H1 (cell line): ENCODE results near the gene FAM53A. TPM values are rescaled to one million over a fixed set of nuclear protein-coding genes. Genes with fewer than 3 reads are reported as not detected.
"Not testable (repeated sequence)": the region's sequence is repeated elsewhere in the genome, so short reads cannot be mapped to it uniquely, and the experiment has no call there.

Experiments used
- CTCF ChIA-PET: fragments of 300-600 bp; sonication (Branson Sonifier 250); formaldehyde crosslinking; loops from one replicate; lab custom pipeline; 2021; ENCODE audit not compliant: partially characterized antibody; lab: Charles Lee
- POLR2A ChIA-PET: fragments of 300-600 bp; sonication (Branson Sonifier 250); formaldehyde crosslinking; loops from one replicate; lab custom pipeline; 2021; ENCODE audit warnings: inconsistent platforms; ENCODE audit not compliant: partially characterized antibody; lab: Charles Lee
- DNase-seq, 2 experiments: peaks; one replicate each; pipeline versions ENCODE4 v3.0.0 to v3.0.0-alpha.2; 2010 to 2022; ENCODE audit warnings: low spot score in 2 of 2, low read depth in 1 of 2, mixed read lengths in 1 of 2
- FAIRE-seq: peaks from 2 replicates; lab custom pipeline; 2011; peaks lifted over from hg19 to GRCh38; lab: Jason Lieb, UNC
- H2AFZ ChIP-seq: 2 replicates; pipeline ENCODE4 v1.8.1; 2012; ENCODE audit warnings: low read length, inconsistent platforms
- H2AK5ac ChIP-seq: 2 replicates; pipeline ENCODE4 v1.6.1; 2013; ENCODE audit warnings: low read depth, low read length
- H2BK120ac ChIP-seq: replicated peaks from 2 replicates; pipeline ENCODE3; 2013; ENCODE audit warnings: low read depth, low read length, inconsistent platforms
- H2BK12ac ChIP-seq: 2 replicates; pipeline ENCODE4 v1.6.1; 2013; ENCODE audit warnings: low read depth, low read length
- H2BK15ac ChIP-seq: 2 replicates; pipeline ENCODE4 v1.6.1; 2013; ENCODE audit warnings: low read length
- H2BK20ac ChIP-seq: 2 replicates; pipeline ENCODE4 v1.6.1; 2013; ENCODE audit warnings: low read length
- H2BK5ac ChIP-seq: 2 replicates; pipeline ENCODE4 v1.6.1; 2013; ENCODE audit warnings: low read depth, low read length
- H3K14ac ChIP-seq: 2 replicates; pipeline ENCODE4 v1.6.1; 2013; ENCODE audit warnings: inconsistent platforms; ENCODE audit not compliant: insufficient read length
- H3K18ac ChIP-seq: 2 replicates; pipeline ENCODE4 v1.6.1; 2013; ENCODE audit warnings: low read length; ENCODE audit errors: extremely low read depth
- H3K23ac ChIP-seq: 2 replicates; pipeline ENCODE4 v1.6.1; 2013; ENCODE audit warnings: inconsistent platforms; ENCODE audit not compliant: insufficient read length
- H3K23me2 ChIP-seq: 2 replicates; pipeline ENCODE4 v1.6.1; 2013; ENCODE audit warnings: low read depth, low read length
- H3K27ac ChIP-seq: 2 replicates; pipeline ENCODE4 v1.6.1; 2011; ENCODE audit warnings: low read depth, low read length, inconsistent platforms
- H3K27me3 ChIP-seq, 4 experiments: replicated peaks in 1 of 4; 1 replicate in 1 of 4; 2 replicates in 3 of 4; pipeline versions ENCODE4 v1.6.1 to v1.8.1; 2011 to 2013; ENCODE audit warnings: low read length in 3 of 4, mild to moderate bottlenecking in 3 of 4, inconsistent platforms in 2 of 4, mixed read lengths in 2 of 4, moderate library complexity in 1 of 4; ENCODE audit not compliant: control insufficient read depth in 3 of 4, insufficient read depth in 3 of 4; ENCODE audit errors: extremely low read depth in 1 of 4
- H3K36me3 ChIP-seq, 4 experiments: 2 replicates each; pipeline versions ENCODE4 v1.6.1 to v1.8.1; 2011 to 2013; ENCODE audit warnings: mild to moderate bottlenecking in 4 of 4, low read length in 3 of 4, moderate library complexity in 2 of 4, control low read depth in 1 of 4, inconsistent platforms in 1 of 4; ENCODE audit not compliant: insufficient read depth in 4 of 4, control insufficient read depth in 2 of 4
- H3K4ac ChIP-seq: replicated peaks from 2 replicates; pipeline ENCODE3; 2013; ENCODE audit warnings: low read length, low read depth, mixed read lengths, inconsistent platforms; ENCODE audit not compliant: insufficient read length
- H3K4me1 ChIP-seq, 4 experiments: replicated peaks in 1 of 4; 1 replicate in 1 of 4; 2 replicates in 3 of 4; pipeline versions ENCODE4 v1.6.1 to v1.8.1; 2011 to 2013; ENCODE audit warnings: low read length in 3 of 4, inconsistent platforms in 2 of 4, mixed read lengths in 1 of 4; ENCODE audit not compliant: insufficient read depth in 4 of 4, control insufficient read depth in 3 of 4
- H3K4me2 ChIP-seq, 2 experiments: 2 replicates each; pipeline versions ENCODE4 v1.6.1 to v1.8.1; 2011 to 2013; ENCODE audit warnings: low read depth in 2 of 2, low read length in 2 of 2, control low read depth in 1 of 2, inconsistent platforms in 1 of 2, mild to moderate bottlenecking in 1 of 2; ENCODE audit not compliant: insufficient read depth in 1 of 2
- H3K4me3 ChIP-seq, 4 experiments: fragments of 200-600, 300-600 bp in 1 of 4; sonication (generic), shearing (Covaris generic), sonication (Bioruptor Twin) in 1 of 4; 2 replicates each; pipeline versions ENCODE4 v1.5.1 to v1.8.1; 2011 to 2016; ENCODE audit warnings: low read length in 4 of 4, low read depth in 3 of 4, control low read depth in 2 of 4, inconsistent platforms in 2 of 4, mild to moderate bottlenecking in 2 of 4, mixed read lengths in 1 of 4, moderate library complexity in 1 of 4; ENCODE audit not compliant: insufficient read depth in 2 of 4; ENCODE audit errors: extremely low read depth in 1 of 4
- H3K56ac ChIP-seq: replicated peaks from 2 replicates; pipeline ENCODE3; 2013; ENCODE audit warnings: low read depth, mild to moderate bottlenecking, mixed read lengths, low read length, inconsistent platforms; ENCODE audit not compliant: insufficient read length
- H3K79me1 ChIP-seq: 2 replicates; pipeline ENCODE4 v1.6.1; 2013; ENCODE audit warnings: low read depth, low read length, control low read depth
- H3K79me2 ChIP-seq, 2 experiments: 2 replicates each; pipeline versions ENCODE4 v1.6.1 to v1.8.1; 2012 to 2013; ENCODE audit warnings: low read length in 2 of 2, mild to moderate bottlenecking in 2 of 2, inconsistent platforms in 1 of 2; ENCODE audit not compliant: insufficient read depth in 2 of 2, control insufficient read depth in 1 of 2
- H3K9ac ChIP-seq, 4 experiments: replicated peaks in 1 of 4; 1 replicate in 1 of 4; 2 replicates in 3 of 4; pipeline versions ENCODE4 v1.6.1 to v1.8.1; 2011 to 2013; ENCODE audit warnings: low read depth in 3 of 4, low read length in 3 of 4, control low read depth in 2 of 4, mild to moderate bottlenecking in 2 of 4, moderate library complexity in 2 of 4, inconsistent platforms in 1 of 4; ENCODE audit errors: extremely low read depth in 1 of 4
- H3K9me3 ChIP-seq, 2 experiments: 2 replicates each; pipeline versions ENCODE4 v1.6.1 to v1.8.1; 2012 to 2013; ENCODE audit warnings: mild to moderate bottlenecking in 2 of 2, moderate library complexity in 2 of 2, control low read depth in 1 of 2, inconsistent platforms in 1 of 2, low read depth in 1 of 2, low read length in 1 of 2, mixed read lengths in 1 of 2; ENCODE audit not compliant: insufficient read depth in 2 of 2
- H4K20me1 ChIP-seq, 2 experiments: replicated peaks in 1 of 2; 2 replicates each; pipeline versions ENCODE3 to v1.8.1; 2011 to 2013; ENCODE audit warnings: inconsistent platforms in 2 of 2, low read length in 2 of 2, mild to moderate bottlenecking in 1 of 2; ENCODE audit not compliant: insufficient read depth in 2 of 2, control insufficient read depth in 1 of 2
- H4K5ac ChIP-seq: 2 replicates; pipeline ENCODE4 v1.6.1; 2013; ENCODE audit warnings: low read length, low read depth, mixed read lengths, inconsistent platforms; ENCODE audit not compliant: insufficient read length
- H4K8ac ChIP-seq: 2 replicates; pipeline ENCODE4 v1.8.0; 2013; ENCODE audit warnings: mild to moderate bottlenecking, moderate library complexity, low read length, inconsistent platforms; ENCODE audit not compliant: insufficient read depth; ENCODE audit errors: extremely low read depth
- H4K91ac ChIP-seq: replicated peaks from 2 replicates; pipeline ENCODE3; 2013; ENCODE audit warnings: low read length, mixed read lengths, inconsistent platforms; ENCODE audit not compliant: insufficient read length
- WGBS, 2 experiments: shearing (Covaris generic) in 1 of 2; methylation state at CpG; one replicate each; pipeline versions ENCODE4 v1.1.6 to v1.1.7; 2013 to 2015; ENCODE audit warnings: low lambda C conversion rate in 2 of 2, mixed read lengths in 2 of 2, inconsistent platforms in 1 of 2, low coverage in 1 of 2, missing lambda C conversion rate in 1 of 2; ENCODE audit not compliant: insufficient replicate concordance in 2 of 2, insufficient coverage in 1 of 2, insufficient read length in 1 of 2; ENCODE audit errors: extremely low coverage in 1 of 2, missing lambda C conversion rate in 1 of 2; 5-methylcytosine and 5-hydroxymethylcytosine counted together
- polyA plus RNA-seq, 7 experiments: library from polyadenylated mRNA; depleted of rRNA in 3 of 7; stranded (reverse) in 5 of 7; unstranded in 2 of 7; fragments of >200 nt in 5 of 7; fragments of 200-250 nt in 2 of 7; gene quantifications; 1 replicate in 5 of 7; 2 replicates in 1 of 7; 4 replicates in 1 of 7; pipeline versions ENCODE4 v1.2.1 to v1.2.3, GENCODE V29; 2011 to 2013; ENCODE audit warnings: missing spikeins in 2 of 7, mixed read lengths in 2 of 7
- total RNA-seq: library from RNA; stranded (reverse); fragmentation: NEBNext Ultra II Directional; extraction: Animal tissue kit (Norgen Biotek cat#: 25700); gene quantifications from 2 replicates; pipeline ENCODE4 v1.2.1, GENCODE V29; 2021

Gene FAM53A
- total and polyA plus RNA-seq, 2 of the 8 experiments (the other 6 are each of a cell fraction or from before 2014, with no cell fraction given), result 1.9 to 2.0 TPM

GRCh38 chr4:1701671-1702070, 17.6 kb upstream of the FAM53A start:
- H3K56ac ChIP-seq, H2AK5ac ChIP-seq, H2BK15ac ChIP-seq, H3K9me3 ChIP-seq, H3K4me2 ChIP-seq, FAIRE-seq, H2AFZ ChIP-seq, H4K8ac ChIP-seq, H2BK20ac ChIP-seq, H2BK120ac ChIP-seq, H3K27me3 ChIP-seq, H3K18ac ChIP-seq, H4K20me1 ChIP-seq, H3K14ac ChIP-seq, H3K27ac ChIP-seq, H4K91ac ChIP-seq, H3K23ac ChIP-seq, H3K4me3 ChIP-seq, H3K23me2 ChIP-seq, H2BK12ac ChIP-seq, DNase-seq, H3K79me1 ChIP-seq, H2BK5ac ChIP-seq, H3K4ac ChIP-seq, H3K9ac ChIP-seq, H4K5ac ChIP-seq, H3K4me1 ChIP-seq: not testable (repeated sequence)
- Histone ChIP-seq H3K36me3 (peaks cover 8 to 51% (median 28%) of the 10 kb centered on the region in 4 experiments), H3K79me2 (peaks cover 0 to 39% of the 10 kb centered on the region in 2 experiments; a peak in 3 of 4 replicates)
- WGBS, 2 experiments, result 98% methylated on average over 8 of the region's 8 CpGs; no CpG with 5 or more reads in 1 of the 2 experiments
- POLR2A ChIA-PET, result interaction anchor here (1.3 to 2.9 kb wide), 2 partner anchors 10 kb away, joined by 3 to 14 read pairs; partner anchors contain the start of gene SLBP
- CTCF ChIA-PET, result interaction anchor here (2.0 to 22.9 kb wide), 3 partner anchors 6 to 25 kb away, joined by 5 to 326 read pairs (median 94); partner anchors contain the start of genes TACC3 and TMEM129
